HepG2 (cell line): ENCODE results near the gene CFAP69. TPM values are rescaled to one million over a fixed set of nuclear protein-coding genes. Genes with fewer than 3 reads are reported as not detected.

Experiments used
- ATRX ChIP-seq: sonication (generic); formaldehyde crosslinking; IDR thresholded peaks from 2 replicates; pipeline ENCODE4 v1.4.0; 2020; ENCODE audit warnings: missing genetic modification reagents, borderline replicate concordance
- LRRFIP1 ChIP-seq: sonication (generic); formaldehyde crosslinking; conservative IDR thresholded peaks from 2 replicates; pipeline ENCODE4 v1.4.0; 2020; ENCODE audit warnings: missing genetic modification reagents
- MEIS2 ChIP-seq: sonication (generic); formaldehyde crosslinking; IDR thresholded peaks from 2 replicates; pipeline ENCODE4 v1.9.0; 2021; ENCODE audit warnings: mild to moderate bottlenecking, missing genetic modification reagents
- MIER2 ChIP-seq: IDR thresholded peaks from 2 replicates; pipeline ENCODE4 v1.6.1; 2016; ENCODE audit warnings: missing biosample characterization, missing genetic modification reagents
- NCOR1 ChIP-seq: fragments of 200-600 bp; sonication (generic); IDR thresholded peaks from 2 replicates; pipeline ENCODE4 v1.7.0; 2017; ENCODE audit warnings: antibody characterized with exemption, low read length, borderline replicate concordance
- RARA ChIP-seq: IDR thresholded peaks from 2 replicates; pipeline ENCODE4 v1.6.1; 2016; ENCODE audit warnings: missing genetic modification reagents, missing compliant biosample characterization
- SMC3 ChIP-seq: IDR thresholded peaks from 2 replicates; pipeline ENCODE4 v1.6.1; 2011; ENCODE audit warnings: low read length, improper control_type of control experiment
- ZBED4 ChIP-seq: sonication (generic); formaldehyde crosslinking; IDR thresholded peaks from 2 replicates; pipeline ENCODE4 v1.4.0; 2020; ENCODE audit warnings: missing genetic modification reagents, borderline replicate concordance
- ZBTB26 ChIP-seq: IDR thresholded peaks from 2 replicates; pipeline ENCODE4 v1.6.1; 2016; ENCODE audit warnings: missing compliant biosample characterization, missing genetic modification reagents, borderline replicate concordance
- ZNF276 ChIP-seq: sonication (generic); formaldehyde crosslinking; IDR thresholded peaks from 2 replicates; pipeline ENCODE4 v1.4.0; 2020; ENCODE audit warnings: mild to moderate bottlenecking, low read depth, missing genetic modification reagents
- ZNF557 ChIP-seq: sonication (generic); formaldehyde crosslinking; IDR thresholded peaks from 2 replicates; pipeline ENCODE4 v1.4.0; 2020; ENCODE audit warnings: missing genetic modification reagents
- ZNF607 ChIP-seq: sonication (generic); formaldehyde crosslinking; IDR thresholded peaks from 2 replicates; pipeline ENCODE4 v1.5.1; 2020; ENCODE audit warnings: missing genetic modification reagents, mild to moderate bottlenecking, borderline replicate concordance
- ZSCAN31 ChIP-seq: sonication (generic); formaldehyde crosslinking; IDR thresholded peaks from 2 replicates; pipeline ENCODE4 v1.5.0; 2020; ENCODE audit warnings: low read depth, mild to moderate bottlenecking, missing genetic modification reagents
- polyA plus RNA-seq, 8 experiments: library from polyadenylated mRNA; depleted of rRNA in 3 of 8; stranded (reverse) in 7 of 8; unstranded in 1 of 8; fragments of >200 nt; fragmentation: Illumina TruSeq in 4 of 8; extraction: Trizol in 4 of 8; gene quantifications; 2 replicates each; pipeline versions ENCODE4 v1.2.1 to v1.2.3, GENCODE V29; 2011 to 2016; ENCODE audit warnings: low read depth in 4 of 8, missing spikeins in 1 of 8, mixed read lengths in 1 of 8; ENCODE audit not compliant: insufficient read depth in 1 of 8
- total RNA-seq, 5 experiments: library from RNA; depleted of rRNA; stranded (reverse); fragments of >200 nt; fragmentation: Illumina TruSeq; extraction: Trizol; gene quantifications; 2 replicates each; pipeline ENCODE4 v1.2.3, GENCODE V29; 2016; ENCODE audit warnings: low read depth in 1 of 5
- TF ChIP-seq, protein P1 (sequence below): sonication (generic); formaldehyde crosslinking; IDR thresholded peaks from 2 replicates; pipeline ENCODE4 v1.5.1; 2020; ENCODE audit warnings: mild to moderate bottlenecking, missing genetic modification reagents, moderate library complexity

Gene CFAP69
- total and polyA plus RNA-seq, 2 of the 13 experiments (the other 11 are each of a cell fraction or from before 2014, with no cell fraction given) = 2.2 to 4.0 TPM

DNA sequence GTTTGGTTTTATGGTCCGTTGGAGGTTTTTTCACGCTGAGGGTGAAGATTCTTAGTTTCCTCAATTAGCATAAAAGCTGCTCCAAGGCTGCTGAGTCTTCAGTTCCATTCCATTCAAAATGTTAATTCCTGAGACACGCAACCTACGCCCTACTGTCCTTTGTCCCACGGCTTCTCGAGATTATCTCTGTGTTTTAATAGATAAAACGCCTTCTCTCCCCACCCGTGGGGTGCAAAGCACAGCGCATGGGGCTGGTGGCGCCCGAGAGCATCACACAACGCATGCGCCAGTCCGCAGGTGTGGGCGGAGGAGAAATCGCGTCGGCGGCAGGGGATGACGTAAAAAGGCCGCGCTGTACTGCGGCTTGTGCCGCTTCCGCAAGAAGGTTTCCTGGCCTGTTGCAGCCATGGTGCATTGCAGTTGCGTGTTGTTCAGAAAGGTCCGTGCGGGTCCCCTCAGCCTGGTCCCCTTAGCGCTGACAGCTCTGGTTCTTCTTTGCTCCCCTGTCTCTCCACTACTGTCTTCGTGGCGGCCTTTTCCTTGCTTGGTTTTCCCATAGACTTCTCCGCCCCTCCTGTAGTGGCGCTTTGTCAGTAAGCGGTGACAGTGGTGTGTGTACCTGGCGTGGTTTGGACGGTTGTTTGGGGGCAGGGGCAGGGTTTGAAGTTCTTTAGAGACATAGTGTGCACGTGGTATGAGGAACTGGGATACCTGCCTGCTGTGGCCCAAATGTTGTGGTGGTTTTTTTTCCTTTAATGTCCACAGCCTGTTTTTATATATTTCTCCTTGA is 101.6 kb downstream of the CFAP69 start, which contains the start of gene GTPBP10 (continued):
- peak; percentile 89; the same call in 1 of the 2 replicates for TF ChIP-seq ZNF607 (CRISPR knock-in tag)
- TF ChIP-seq MIER2 (CRISPR knock-in tag) = no peak
- TF ChIP-seq LRRFIP1 (CRISPR knock-in tag) = no peak
- TF ChIP-seq, protein P1, sequence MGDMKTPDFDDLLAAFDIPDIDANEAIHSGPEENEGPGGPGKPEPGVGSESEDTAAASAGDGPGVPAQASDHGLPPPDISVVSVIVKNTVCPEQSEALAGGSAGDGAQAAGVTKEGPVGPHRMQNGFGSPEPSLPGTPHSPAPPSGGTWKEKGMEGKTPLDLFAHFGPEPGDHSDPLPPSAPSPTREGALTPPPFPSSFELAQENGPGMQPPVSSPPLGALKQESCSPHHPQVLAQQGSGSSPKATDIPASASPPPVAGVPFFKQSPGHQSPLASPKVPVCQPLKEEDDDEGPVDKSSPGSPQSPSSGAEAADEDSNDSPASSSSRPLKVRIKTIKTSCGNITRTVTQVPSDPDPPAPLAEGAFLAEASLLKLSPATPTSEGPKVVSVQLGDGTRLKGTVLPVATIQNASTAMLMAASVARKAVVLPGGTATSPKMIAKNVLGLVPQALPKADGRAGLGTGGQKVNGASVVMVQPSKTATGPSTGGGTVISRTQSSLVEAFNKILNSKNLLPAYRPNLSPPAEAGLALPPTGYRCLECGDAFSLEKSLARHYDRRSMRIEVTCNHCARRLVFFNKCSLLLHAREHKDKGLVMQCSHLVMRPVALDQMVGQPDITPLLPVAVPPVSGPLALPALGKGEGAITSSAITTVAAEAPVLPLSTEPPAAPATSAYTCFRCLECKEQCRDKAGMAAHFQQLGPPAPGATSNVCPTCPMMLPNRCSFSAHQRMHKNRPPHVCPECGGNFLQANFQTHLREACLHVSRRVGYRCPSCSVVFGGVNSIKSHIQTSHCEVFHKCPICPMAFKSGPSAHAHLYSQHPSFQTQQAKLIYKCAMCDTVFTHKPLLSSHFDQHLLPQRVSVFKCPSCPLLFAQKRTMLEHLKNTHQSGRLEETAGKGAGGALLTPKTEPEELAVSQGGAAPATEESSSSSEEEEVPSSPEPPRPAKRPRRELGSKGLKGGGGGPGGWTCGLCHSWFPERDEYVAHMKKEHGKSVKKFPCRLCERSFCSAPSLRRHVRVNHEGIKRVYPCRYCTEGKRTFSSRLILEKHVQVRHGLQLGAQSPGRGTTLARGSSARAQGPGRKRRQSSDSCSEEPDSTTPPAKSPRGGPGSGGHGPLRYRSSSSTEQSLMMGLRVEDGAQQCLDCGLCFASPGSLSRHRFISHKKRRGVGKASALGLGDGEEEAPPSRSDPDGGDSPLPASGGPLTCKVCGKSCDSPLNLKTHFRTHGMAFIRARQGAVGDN (CRISPR knock-in tag) = peak; percentile 91
- no peak for TF ChIP-seq ZNF557
- 0 out of 2 replicates have a peak, but pooled peaks have one; percentile 58 for TF ChIP-seq ZNF276
- peak; percentile 49; the same call in 1 of the 2 replicates for TF ChIP-seq ZSCAN31 (CRISPR knock-in tag)
- TF ChIP-seq MEIS2 (CRISPR knock-in tag) = peak; percentile 46; the same call in 1 of the 2 replicates
- no peak; the same call in 1 of the 2 replicates for TF ChIP-seq SMC3
- TF ChIP-seq RARA (CRISPR knock-in tag) = no peak; the same call in 1 of the 2 replicates
- peak; percentile 54; the same call in 1 of the 2 replicates for TF ChIP-seq NCOR1
- TF ChIP-seq ZBTB26 (CRISPR knock-in tag) = peak; percentile 68; the same call in 1 of the 2 replicates
- TF ChIP-seq ZBED4 (CRISPR knock-in tag) = 0 out of 2 replicates have a peak, but pooled peaks have one; percentile 42
- no peak for TF ChIP-seq ATRX (CRISPR knock-in tag)
